OCI-LY1 (cell line): Measurements from ENCODE around the gene EFHC1.

Experiments used
- EZH2 ChIP-seq: fragments of 200-600 bp; sonication (generic), shearing (Covaris generic); IDR thresholded peaks from 2 replicates; pipeline ENCODE4 v1.8.0; 2017; ENCODE audit warnings: borderline replicate concordance, mixed run types, mild to moderate bottlenecking, antibody characterized with exemption, low read length, moderate library complexity, mixed read lengths
- TF ChIP-seq, protein P1 (sequence below): fragments of 200-600 bp; sonication (generic), shearing (Covaris generic); IDR thresholded peaks from 2 replicates; pipeline ENCODE4 v1.5.1; 2017; ENCODE audit warnings: mild to moderate bottlenecking, antibody characterized with exemption, low read length, moderate library complexity, mixed read lengths

DNA sequence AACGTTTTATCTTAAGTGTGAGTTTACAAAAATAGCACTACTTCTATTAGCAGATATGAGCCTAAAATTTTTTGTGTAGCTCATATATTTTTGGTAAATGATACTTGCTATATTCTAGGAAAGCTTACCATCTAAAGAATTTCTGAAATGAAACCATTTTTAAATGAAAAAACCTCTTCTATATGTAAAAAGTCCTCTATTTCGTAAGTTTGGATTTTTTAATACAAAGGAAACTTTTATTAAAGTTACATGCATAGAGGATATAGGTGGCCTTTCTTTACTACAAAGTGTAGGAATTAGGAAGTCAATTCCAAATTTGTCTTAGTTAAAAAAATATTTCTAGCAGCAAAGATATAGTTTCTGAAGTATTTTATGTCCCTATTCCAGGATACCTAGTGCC, 18.8 kb downstream of the EFHC1 start:
- TF ChIP-seq, protein P1, sequence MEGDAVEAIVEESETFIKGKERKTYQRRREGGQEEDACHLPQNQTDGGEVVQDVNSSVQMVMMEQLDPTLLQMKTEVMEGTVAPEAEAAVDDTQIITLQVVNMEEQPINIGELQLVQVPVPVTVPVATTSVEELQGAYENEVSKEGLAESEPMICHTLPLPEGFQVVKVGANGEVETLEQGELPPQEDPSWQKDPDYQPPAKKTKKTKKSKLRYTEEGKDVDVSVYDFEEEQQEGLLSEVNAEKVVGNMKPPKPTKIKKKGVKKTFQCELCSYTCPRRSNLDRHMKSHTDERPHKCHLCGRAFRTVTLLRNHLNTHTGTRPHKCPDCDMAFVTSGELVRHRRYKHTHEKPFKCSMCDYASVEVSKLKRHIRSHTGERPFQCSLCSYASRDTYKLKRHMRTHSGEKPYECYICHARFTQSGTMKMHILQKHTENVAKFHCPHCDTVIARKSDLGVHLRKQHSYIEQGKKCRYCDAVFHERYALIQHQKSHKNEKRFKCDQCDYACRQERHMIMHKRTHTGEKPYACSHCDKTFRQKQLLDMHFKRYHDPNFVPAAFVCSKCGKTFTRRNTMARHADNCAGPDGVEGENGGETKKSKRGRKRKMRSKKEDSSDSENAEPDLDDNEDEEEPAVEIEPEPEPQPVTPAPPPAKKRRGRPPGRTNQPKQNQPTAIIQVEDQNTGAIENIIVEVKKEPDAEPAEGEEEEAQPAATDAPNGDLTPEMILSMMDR, result no peak
- TF ChIP-seq EZH2, result no peak
